ENCODE measurements around the gene DNMT3A. TPM values are rescaled to one million over a fixed set of nuclear protein-coding genes. Genes with fewer than 3 reads are reported as not detected.
A peak's percentile ranks its signal among the peaks of the same experiment; 100 is the strongest.

The DNMT3A gene
- total and polyA plus RNA-seq, 3 experiments from 2014 or later: 19.4 to 80.7 (median 77.9) TPM

GRCh38 chr2:25332571-25332970 lies 9.2 kb downstream of the DNMT3A start:
- Mint-ChIP-seq H3K27ac (peak overlapping the region in 5 of 8 donors; percentile 10 to 85 (median 52)), H3K36me3 (peaks cover 4 to 15% (median 8%) of the 10 kb centered on the region in 3 donors), H3K9me3 (peaks cover 0 to 4% (median 2%) of the 10 kb centered on the region in 5 donors), H3K4me1 (peaks cover 60 to 73% (median 71%) of the 10 kb centered on the region in 3 donors), H3K4me3 (no peak overlapping the region), H3K27me3 (no peaks in the 10 kb centered on the region)
- no peak overlapping the region for H3K27ac ChIP-seq (ENCODE audit: low read depth, low read length)
- no peaks in the 10 kb centered on the region for H3K27me3 ChIP-seq (ENCODE audit: insufficient read depth, low read length, poor library complexity, severe bottlenecking)
- no peak for DNase-seq
- no peaks in the 10 kb centered on the region for H3K36me3 ChIP-seq (ENCODE audit: insufficient read depth, low read length)
- POLR2A ChIA-PET: no interaction called here
- H3K4me1 ChIP-seq (ENCODE audit: insufficient read depth, low read length): peaks cover 37% of the 10 kb centered on the region
- CTCF ChIA-PET: interaction anchor here (1.4 to 1.9 kb wide), 2 partner anchors 10 to 30 kb away, joined by 3 to 6 read pairs; no protein-coding TSS in a partner anchor
- H3K4me3 ChIP-seq (ENCODE audit: low read length): no peak overlapping the region
- no peaks in the 10 kb centered on the region for H3K9me3 ChIP-seq (ENCODE audit: low read length)

GRCh38 chr2:25331686-25332365 lies 9.9 kb downstream of the DNMT3A start:
- Histone ChIP-seq H3K4me1 (ENCODE audit: insufficient read depth, low read length) (peaks cover 30% of the 10 kb centered on the region), H3K27me3 (ENCODE audit: insufficient read depth, low read length, poor library complexity, severe bottlenecking) (no peaks in the 10 kb centered on the region), H3K36me3 (ENCODE audit: insufficient read depth, low read length) (no peaks in the 10 kb centered on the region), H3K4me3 (ENCODE audit: low read length) (no peak overlapping the region), H3K9me3 (ENCODE audit: low read length) (peaks cover under 1% of the 10 kb centered on the region), H3K27ac (ENCODE audit: low read depth, low read length) (no peak overlapping the region)
- DNase-seq: no peak
- CTCF ChIA-PET: interaction anchor here (1.9 kb wide), 1 partner anchor 31 kb away, joined by 6 read pairs; no protein-coding TSS in a partner anchor
- peaks cover 0 to 10% (median 8%) of the 10 kb centered on the region in 5 donors for H3K9me3 Mint-ChIP-seq
- peaks cover 54 to 69% (median 64%) of the 10 kb centered on the region in 3 donors for H3K4me1 Mint-ChIP-seq
- POLR2A ChIA-PET: no interaction called here
- H3K27me3 Mint-ChIP-seq: no peaks in the 10 kb centered on the region
- H3K27ac Mint-ChIP-seq: peak overlapping the region in 5 of 8 donors; percentile 1 to 88 (median 56)
- peak overlapping the region in 1 of 7 donors; percentile 44 for H3K4me3 Mint-ChIP-seq
- peaks cover 10 to 21% (median 14%) of the 10 kb centered on the region in 3 donors for H3K36me3 Mint-ChIP-seq

- Mint-ChIP-seq H3K4me3 (no peak overlapping the region), H3K36me3 (peaks cover 16 to 24% (median 19%) of the 10 kb centered on the region in 3 donors), H3K27me3 (no peaks in the 10 kb centered on the region), H3K4me1 (peaks cover 47 to 62% (median 56%) of the 10 kb centered on the region in 3 donors), H3K9me3 (peaks cover 3 to 14% (median 11%) of the 10 kb centered on the region in 5 donors), H3K27ac (peak overlapping the region in 4 of 8 donors; percentile 29 to 68 (median 50))
- Histone ChIP-seq H3K27me3 (ENCODE audit: insufficient read depth, low read length, poor library complexity, severe bottlenecking) (no peaks in the 10 kb centered on the region), H3K9me3 (ENCODE audit: low read length) (peaks cover 6% of the 10 kb centered on the region), H3K4me1 (ENCODE audit: insufficient read depth, low read length) (peaks cover 25% of the 10 kb centered on the region), H3K36me3 (ENCODE audit: insufficient read depth, low read length) (no peaks in the 10 kb centered on the region), H3K27ac (ENCODE audit: low read depth, low read length) (no peak overlapping the region), H3K4me3 (ENCODE audit: low read length) (no peak overlapping the region)
- ChIA-PET POLR2A (no interaction called here), CTCF (interaction anchor here (1.9 kb wide), 1 partner anchor 31 kb away, joined by 6 read pairs; no protein-coding TSS in a partner anchor)
- DNase-seq: no peak
These were observed 10.8 kb downstream of the DNMT3A start for GRCh38 chr2:25330937-25331336.

GRCh38 chr2:25330273-25330672 lies 11.5 kb downstream of the DNMT3A start:
- H3K4me1 ChIP-seq (ENCODE audit: insufficient read depth, low read length): peaks cover 18% of the 10 kb centered on the region
- ChIA-PET CTCF (no interaction called here), POLR2A (no interaction called here)
- no peak for DNase-seq
- Mint-ChIP-seq H3K9me3 (peaks cover 3 to 16% (median 14%) of the 10 kb centered on the region in 5 donors), H3K27me3 (no peaks in the 10 kb centered on the region), H3K27ac (peak overlapping the region in 1 of 8 donors; percentile 56), H3K36me3 (peaks cover 20 to 26% (median 20%) of the 10 kb centered on the region in 3 donors), H3K4me1 (peaks cover 43 to 61% (median 50%) of the 10 kb centered on the region in 3 donors), H3K4me3 (no peak overlapping the region)
- H3K9me3 ChIP-seq (ENCODE audit: low read length): peaks cover 6% of the 10 kb centered on the region
- no peaks in the 10 kb centered on the region for H3K36me3 ChIP-seq (ENCODE audit: insufficient read depth, low read length)
- H3K4me3 ChIP-seq (ENCODE audit: low read length): no peak overlapping the region
- no peaks in the 10 kb centered on the region for H3K27me3 ChIP-seq (ENCODE audit: insufficient read depth, low read length, poor library complexity, severe bottlenecking)
- no peak overlapping the region for H3K27ac ChIP-seq (ENCODE audit: low read depth, low read length)

GRCh38 chr2:25328152-25329085 lies 13.3 kb downstream of the DNMT3A start:
- no peak overlapping the region for H3K27ac ChIP-seq (ENCODE audit: low read depth, low read length)
- CTCF ChIA-PET: interaction anchor here (1.1 to 2.0 kb wide), 2 partner anchors 19 to 48 kb away, joined by 3 to 5 read pairs; no protein-coding TSS in a partner anchor
- H3K27me3 ChIP-seq (ENCODE audit: insufficient read depth, low read length, poor library complexity, severe bottlenecking): no peaks in the 10 kb centered on the region
- H3K4me1 ChIP-seq (ENCODE audit: insufficient read depth, low read length): peaks cover 10% of the 10 kb centered on the region
- H3K27me3 Mint-ChIP-seq: no peaks in the 10 kb centered on the region
- peak overlapping the region in 1 of 7 donors; percentile 36 for H3K4me3 Mint-ChIP-seq
- peak overlapping the region in 3 of 8 donors; percentile 15 to 55 (median 32) for H3K27ac Mint-ChIP-seq
- H3K36me3 ChIP-seq (ENCODE audit: insufficient read depth, low read length): no peaks in the 10 kb centered on the region
- no peak for DNase-seq
- H3K9me3 Mint-ChIP-seq: peaks cover 3 to 16% (median 14%) of the 10 kb centered on the region in 5 donors
- no peak overlapping the region for H3K4me3 ChIP-seq (ENCODE audit: low read length)
- peaks cover 20 to 26% (median 20%) of the 10 kb centered on the region in 3 donors for H3K36me3 Mint-ChIP-seq
- peaks cover 40 to 62% (median 48%) of the 10 kb centered on the region in 3 donors for H3K4me1 Mint-ChIP-seq
- POLR2A ChIA-PET: interaction anchor here (1.5 kb wide), 1 partner anchor 55 kb away, joined by 8 read pairs; no protein-coding TSS in a partner anchor
- H3K9me3 ChIP-seq (ENCODE audit: low read length): peaks cover 6% of the 10 kb centered on the region

- no peak overlapping the region for H3K4me3 ChIP-seq (ENCODE audit: low read length)
- no peak for DNase-seq
- no peak overlapping the region for H3K4me3 Mint-ChIP-seq
- H3K27me3 Mint-ChIP-seq: no peaks in the 10 kb centered on the region
- no peak overlapping the region for H3K27ac ChIP-seq (ENCODE audit: low read depth, low read length)
- peaks cover 15 to 22% (median 20%) of the 10 kb centered on the region in 3 donors for H3K36me3 Mint-ChIP-seq
- peaks cover 48 to 62% (median 52%) of the 10 kb centered on the region in 3 donors for H3K4me1 Mint-ChIP-seq
- no peaks in the 10 kb centered on the region for H3K27me3 ChIP-seq (ENCODE audit: insufficient read depth, low read length, poor library complexity, severe bottlenecking)
- ChIA-PET POLR2A (interaction anchor here (0.6 to 0.7 kb wide), 2 partner anchors 36 to 160 kb away, joined by 3 read pairs; no protein-coding TSS in a partner anchor), CTCF (interaction anchor here (0.7 to 1.2 kb wide), 8 partner anchors 10 to 51 kb away, joined by 3 to 4 read pairs (median 4); no protein-coding TSS in a partner anchor)
- H3K9me3 Mint-ChIP-seq: peaks cover 3 to 16% (median 14%) of the 10 kb centered on the region in 5 donors
- no peaks in the 10 kb centered on the region for H3K36me3 ChIP-seq (ENCODE audit: insufficient read depth, low read length)
- H3K27ac Mint-ChIP-seq: peak overlapping the region in 4 of 8 donors; percentile 20 to 81 (median 42)
- peaks cover 23% of the 10 kb centered on the region for H3K4me1 ChIP-seq (ENCODE audit: insufficient read depth, low read length)
- H3K9me3 ChIP-seq (ENCODE audit: low read length): peaks cover 6% of the 10 kb centered on the region
These were observed 15.3 kb downstream of the DNMT3A start for GRCh38 chr2:25326326-25327013.

GRCh38 chr2:25324905-25325592 lies 16.7 kb downstream of the DNMT3A start:
- DNase-seq: no peak
- Mint-ChIP-seq H3K9me3 (peaks cover 3 to 16% (median 14%) of the 10 kb centered on the region in 5 donors), H3K27me3 (no peaks in the 10 kb centered on the region), H3K36me3 (peaks cover 12 to 20% (median 17%) of the 10 kb centered on the region in 3 donors), H3K27ac (peak overlapping the region in 7 of 8 donors; percentile 33 to 81 (median 50)), H3K4me1 (peaks cover 44 to 53% (median 50%) of the 10 kb centered on the region in 3 donors), H3K4me3 (peak overlapping the region in 2 of 7 donors; percentile 14 to 40)
- Histone ChIP-seq H3K27ac (ENCODE audit: low read depth, low read length) (no peak overlapping the region), H3K27me3 (ENCODE audit: insufficient read depth, low read length, poor library complexity, severe bottlenecking) (no peaks in the 10 kb centered on the region), H3K9me3 (ENCODE audit: low read length) (peaks cover 6% of the 10 kb centered on the region), H3K4me3 (ENCODE audit: low read length) (no peak overlapping the region), H3K4me1 (ENCODE audit: insufficient read depth, low read length) (peaks cover 23% of the 10 kb centered on the region), H3K36me3 (ENCODE audit: insufficient read depth, low read length) (no peaks in the 10 kb centered on the region)
- CTCF ChIA-PET: interaction anchor here (0.9 kb wide), 1 partner anchor 37 kb away, joined by 4 read pairs; no protein-coding TSS in a partner anchor
- POLR2A ChIA-PET: no interaction called here

Data from CD8-positive, alpha-beta memory T cell (primary cell).